SIG-M5 treated with dmso at 0.1 percent for 504 hours (cell line): ENCODE results near the gene FOXI1.

Experiments
- DNase-seq: peaks from one replicate; lab custom pipeline; 2025; ENCODE audit not compliant: unreplicated experiment; lab: John Stamatoyannopoulos, UW

FOXI1 gene

DNA sequence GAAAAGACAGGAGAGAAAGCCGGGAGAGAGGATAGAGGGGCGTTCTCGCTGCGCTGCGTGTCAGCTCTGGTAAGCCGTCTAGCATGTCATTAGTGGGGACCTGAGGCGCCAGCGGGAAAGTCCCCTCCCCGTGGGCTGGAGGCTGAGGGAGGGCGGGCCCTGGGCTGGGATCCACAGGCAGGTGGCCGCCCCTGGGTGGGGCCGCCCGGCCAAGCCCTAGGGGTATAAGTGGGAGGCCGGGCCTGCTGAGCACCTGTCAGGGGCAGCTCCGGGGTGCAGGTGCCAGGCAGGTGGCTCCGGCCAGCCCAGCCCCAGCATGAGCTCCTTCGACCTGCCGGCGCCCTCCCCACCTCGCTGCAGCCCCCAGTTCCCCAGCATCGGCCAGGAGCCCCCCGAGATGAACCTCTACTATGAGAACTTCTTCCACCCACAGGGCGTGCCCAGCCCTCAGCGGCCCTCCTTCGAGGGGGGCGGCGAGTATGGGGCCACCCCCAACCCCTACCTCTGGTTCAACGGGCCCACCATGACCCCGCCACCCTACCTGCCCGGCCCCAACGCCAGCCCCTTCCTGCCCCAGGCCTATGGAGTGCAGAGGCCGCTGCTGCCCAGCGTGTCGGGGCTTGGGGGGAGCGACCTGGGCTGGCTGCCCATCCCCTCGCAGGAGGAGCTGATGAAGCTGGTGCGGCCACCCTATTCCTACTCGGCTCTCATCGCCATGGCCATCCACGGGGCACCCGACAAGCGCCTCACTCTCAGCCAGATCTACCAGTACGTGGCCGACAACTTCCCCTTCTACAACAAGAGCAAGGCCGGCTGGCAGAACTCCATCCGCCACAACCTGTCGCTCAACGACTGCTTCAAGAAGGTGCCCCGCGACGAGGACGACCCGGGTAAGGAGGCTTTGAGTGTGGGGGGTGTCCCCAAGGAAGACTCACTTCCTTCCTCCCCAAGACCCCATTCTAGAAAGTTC, at the start of gene FOXI1:
Gene FOXI1, plus strand, starts transcription at position 256 of the 970 bp plus-strand sequence. Its CDS starts 61 bp downstream, at position 317.
- no peak for DNase-seq

DNA sequence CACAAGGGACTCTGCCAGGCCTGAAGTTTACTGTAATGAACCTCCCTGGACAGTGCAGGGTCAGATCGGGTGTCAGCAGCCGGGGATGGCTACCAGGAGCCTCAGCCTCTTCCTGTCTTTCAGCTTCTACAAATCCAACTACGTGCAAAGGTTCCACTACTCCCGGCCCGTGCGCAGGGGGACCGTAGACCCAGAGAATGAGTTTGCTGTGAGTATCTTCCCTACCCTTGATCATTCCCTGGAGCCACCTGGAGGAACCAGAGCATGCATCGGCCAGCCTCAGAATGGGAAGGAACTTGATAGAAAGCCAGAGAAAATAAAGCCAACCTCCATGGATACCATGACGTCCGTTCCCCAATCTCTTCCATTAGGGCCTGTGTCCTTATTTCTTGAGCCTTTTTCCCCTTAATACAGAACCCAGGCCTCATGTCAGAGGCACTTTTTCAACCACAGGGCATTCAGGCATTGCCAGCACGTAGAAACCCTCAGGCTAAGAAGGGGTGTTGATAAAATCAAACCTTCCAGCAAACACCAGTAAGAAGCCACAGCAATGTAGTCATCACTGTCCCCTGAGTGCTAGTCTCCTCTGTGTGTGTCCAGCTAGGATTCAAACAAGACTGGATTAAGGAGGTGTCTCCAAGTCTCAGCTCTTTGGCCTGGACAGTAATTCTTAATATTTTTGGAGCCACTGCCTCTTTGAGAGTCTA, 49.0 kb upstream of the FOXI1 start:
- no peak for DNase-seq

DNA sequence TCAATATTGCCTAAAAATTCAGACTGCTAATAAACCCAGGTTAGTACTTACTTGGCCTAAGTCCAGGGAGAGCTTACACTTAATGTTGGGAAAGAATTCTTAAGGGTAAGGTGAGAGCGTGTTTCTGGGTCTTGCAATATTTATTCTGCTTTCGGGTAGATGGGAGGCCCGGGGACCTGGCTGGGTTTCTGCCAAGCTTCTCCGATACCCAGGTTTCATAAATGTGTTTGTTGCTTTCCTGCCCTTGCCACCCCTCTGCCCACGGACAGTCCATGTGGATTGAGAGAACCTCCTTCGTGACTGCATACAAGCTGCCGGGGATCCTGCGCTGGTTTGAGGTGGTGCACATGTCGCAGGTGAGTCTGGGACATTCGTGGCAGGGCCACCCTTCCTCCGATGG, 48.4 kb upstream of the FOXI1 start:
- DNase-seq = no peak

DNA sequence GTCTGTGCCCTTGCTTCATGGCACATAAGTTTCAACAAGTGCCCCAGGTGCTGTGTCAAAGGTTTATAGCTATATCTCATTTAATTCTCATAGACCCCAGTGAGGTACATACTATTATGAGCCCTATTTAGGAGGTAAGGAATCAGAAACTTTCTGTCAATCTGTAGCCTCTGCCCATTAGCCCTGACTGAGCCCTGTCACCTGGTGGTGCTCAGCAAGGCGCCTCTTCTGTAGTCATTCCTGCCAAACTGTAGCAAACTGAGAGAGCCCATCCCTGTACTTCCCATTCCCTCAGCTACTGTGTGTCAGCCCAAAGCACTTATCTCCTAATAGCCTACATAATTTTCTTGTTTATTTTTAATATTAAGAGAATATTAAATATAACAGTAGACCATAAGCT, 46.5 kb upstream of the FOXI1 start:
- DNase-seq = no peak

DNA sequence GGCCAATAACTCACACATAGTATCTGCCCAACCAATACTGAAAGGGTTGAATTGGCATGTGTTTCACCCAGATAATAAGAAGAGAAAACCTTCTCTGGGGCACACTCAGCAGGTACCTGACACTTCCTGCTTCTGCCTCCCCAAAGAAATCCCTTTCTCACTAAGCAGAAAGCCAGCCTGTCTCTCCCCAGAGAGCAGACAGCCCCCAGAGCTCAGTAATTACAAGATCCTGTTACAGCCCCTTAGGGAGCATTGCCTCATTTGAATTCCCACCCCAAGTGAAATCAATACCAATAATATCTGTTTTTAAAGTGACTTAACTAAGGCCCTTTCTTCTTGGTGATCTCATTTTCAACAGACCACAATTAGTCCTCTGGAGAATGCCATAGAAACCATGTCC, 38.5 kb upstream of the FOXI1 start:
- DNase-seq = no peak

DNA sequence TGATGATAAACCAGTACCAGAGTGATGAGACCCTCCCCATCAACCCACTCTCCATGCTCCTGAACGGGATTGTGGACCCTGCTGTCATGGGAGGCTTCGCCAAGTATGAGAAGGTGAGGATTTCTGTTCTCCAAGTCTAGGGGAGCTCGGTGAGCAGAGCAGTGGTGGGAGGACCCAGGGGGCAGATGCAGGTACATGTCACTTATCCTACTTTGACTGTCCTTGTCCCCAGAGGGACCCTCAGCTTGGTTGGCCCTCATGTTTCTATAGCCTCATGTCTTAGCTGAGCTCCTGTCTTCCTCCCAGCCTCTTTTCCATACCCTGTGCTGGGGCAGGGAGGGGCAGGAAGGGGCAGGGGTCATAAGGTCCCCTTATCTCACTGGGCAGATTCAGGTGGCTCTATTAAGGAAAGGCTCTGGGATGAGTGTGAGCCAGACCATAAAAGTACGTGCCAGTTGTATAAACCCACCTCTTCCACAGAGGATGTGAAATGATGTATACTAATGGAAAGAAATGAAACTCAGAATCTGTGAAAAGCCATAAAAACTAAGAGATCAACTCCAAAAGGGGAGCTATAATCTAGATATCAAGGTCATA, 38.0 kb upstream of the FOXI1 start:
- no peak for DNase-seq

DNA sequence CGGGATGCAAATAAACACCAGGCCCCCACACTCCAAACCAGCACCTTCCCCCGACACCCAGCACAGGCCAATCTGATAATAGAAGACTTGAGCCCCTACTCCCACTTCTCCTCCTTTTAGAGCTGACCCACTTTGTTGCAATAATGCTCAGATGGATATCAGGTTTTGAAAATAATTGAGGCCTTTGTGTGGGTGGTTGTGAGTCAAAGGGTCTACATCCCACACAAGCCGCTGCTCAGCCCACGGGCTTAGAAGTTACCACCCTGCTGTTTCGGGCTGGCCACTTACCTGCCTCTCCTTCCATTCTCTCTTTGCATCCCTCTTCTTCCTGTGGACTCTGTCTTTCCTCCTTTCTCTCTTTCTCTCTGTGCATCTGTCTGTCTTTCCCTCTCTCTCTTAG, 36.2 kb upstream of the FOXI1 start:
- no peak for DNase-seq

DNA sequence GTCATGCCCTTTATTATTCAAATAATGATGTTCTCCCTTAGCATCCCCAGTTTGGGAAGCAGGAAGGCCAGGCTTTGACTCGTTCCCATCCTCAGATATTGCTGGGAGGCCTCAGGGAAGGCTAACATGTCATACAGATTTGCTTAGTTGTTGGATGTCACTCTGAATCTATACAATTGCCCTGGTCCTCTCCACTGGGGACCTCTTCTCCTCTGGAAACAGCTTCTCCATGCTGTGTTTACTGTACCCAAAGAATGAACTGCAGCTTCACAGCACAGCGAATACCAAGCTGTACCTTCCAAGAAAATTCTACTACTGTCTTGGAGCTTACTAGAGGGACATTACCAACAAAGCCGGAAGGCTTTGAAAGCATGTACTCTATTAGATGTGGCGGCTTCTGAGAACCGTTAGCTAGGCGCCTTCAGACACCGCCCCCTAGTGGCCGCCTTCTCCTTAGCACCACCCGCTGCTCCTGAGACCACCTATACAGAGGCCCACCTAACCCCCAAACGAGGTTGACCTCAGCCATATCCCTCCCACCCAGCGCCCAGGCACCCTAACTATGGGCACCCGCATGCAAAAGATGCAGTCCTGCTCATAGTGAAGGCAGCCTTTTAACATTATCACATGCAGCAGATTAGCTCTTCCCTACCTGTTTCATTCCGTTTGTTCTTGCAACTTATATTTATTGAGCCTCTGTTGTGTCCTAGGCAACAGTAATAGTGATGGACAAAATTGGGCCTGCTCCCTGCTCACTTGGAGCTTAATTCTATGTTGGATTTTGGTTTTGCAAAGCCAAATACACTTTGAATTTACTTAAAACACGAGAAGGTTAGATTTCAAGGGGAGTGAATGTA, 34.9 kb upstream of the FOXI1 start:
- no peak for DNase-seq

DNA sequence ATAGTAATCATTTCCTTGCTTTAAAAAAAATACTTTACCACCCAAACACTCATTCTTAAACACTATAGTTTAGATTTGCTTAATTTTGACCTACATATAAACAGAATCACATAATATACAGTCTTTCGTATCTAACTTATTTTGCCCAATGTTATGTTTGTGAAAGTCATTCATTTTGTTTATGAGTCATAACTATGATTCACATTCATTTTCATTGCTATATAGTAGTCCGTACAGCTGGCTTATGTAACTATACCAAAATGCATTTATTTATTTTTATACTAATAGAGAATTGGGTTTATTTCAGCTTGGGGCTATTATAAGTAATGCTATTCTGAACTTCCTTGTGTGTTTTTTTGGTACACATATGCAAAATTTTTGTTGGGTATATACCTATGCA, 33.9 kb upstream of the FOXI1 start:
- DNase-seq = no peak

DNA sequence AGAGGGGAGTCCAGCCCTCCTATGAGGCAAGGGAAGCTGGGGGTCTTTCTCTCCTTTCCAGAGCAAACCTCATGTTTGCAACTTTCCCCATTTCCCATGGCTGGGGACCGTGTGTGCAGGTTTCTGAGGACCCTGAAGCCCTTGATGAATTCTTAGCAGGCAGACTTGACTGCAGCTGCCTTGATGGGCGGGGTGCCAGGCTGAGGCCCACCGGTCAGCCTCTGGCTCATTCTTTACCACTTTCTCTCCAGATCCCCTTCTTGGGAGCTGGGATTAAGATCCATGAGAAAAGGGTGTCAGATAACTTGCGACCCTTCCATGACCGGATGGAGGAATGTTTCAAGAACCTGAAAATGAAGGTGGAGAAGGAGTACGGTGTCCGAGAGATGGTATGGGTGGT, 30.0 kb upstream of the FOXI1 start:
- no peak for DNase-seq

DNA sequence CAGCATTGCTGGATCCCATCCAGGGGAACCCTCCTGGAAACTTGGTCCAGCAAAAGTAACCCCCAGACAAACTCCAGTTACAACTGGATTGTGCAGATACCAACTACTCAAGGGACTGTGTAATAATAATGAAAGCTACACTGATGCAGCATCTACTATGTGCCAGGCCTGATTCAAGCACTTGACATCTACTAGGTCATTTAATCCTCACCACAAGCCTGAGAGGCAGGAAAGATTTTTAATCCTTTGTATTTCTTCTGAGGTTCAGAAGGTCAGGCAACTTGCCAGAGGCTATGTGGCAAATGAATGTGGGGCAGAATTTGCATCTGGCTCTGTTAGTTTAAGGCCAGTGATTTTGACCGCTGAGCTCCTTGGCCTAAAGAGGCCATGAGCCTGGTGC, 29.5 kb upstream of the FOXI1 start:
- no peak for DNase-seq

DNA sequence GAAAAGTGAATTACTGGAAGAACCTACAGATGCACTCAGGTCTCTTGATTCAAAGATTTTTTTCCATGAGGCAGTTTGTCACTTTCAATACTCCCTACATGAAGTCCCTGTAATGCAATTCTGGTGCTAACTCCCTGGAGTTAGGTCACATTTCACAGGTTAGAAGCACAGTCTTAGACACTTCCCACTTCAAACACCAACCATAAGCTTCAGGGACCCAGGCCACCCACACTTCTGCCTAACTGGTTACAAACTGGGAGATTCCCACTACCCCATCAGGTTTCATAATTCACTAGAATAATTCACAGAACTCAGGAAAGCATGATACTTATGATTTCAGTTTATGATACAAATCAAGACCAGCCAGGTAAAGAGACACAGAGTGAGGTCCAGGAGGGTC, 29.0 kb upstream of the FOXI1 start:
- no peak for DNase-seq

DNA sequence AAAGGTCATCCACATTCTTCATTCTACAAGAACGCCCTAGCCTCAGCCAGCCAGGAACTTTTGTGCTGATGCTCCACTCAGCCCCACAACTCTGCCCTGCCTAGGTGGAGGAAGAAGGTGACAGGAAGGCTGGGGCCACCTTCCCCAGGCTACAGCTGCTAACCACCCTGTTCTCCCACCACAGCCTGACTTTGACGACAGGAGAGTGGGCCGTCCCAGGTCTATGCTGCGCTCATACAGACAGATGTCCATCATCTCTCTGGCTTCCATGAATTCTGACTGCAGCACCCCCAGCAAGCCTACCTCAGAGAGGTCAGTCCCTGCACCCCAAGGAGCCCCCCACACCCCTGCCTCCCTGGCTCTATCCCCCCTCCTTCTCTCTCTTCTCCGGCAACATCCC, 28.2 kb upstream of the FOXI1 start:
- DNase-seq = no peak

DNA sequence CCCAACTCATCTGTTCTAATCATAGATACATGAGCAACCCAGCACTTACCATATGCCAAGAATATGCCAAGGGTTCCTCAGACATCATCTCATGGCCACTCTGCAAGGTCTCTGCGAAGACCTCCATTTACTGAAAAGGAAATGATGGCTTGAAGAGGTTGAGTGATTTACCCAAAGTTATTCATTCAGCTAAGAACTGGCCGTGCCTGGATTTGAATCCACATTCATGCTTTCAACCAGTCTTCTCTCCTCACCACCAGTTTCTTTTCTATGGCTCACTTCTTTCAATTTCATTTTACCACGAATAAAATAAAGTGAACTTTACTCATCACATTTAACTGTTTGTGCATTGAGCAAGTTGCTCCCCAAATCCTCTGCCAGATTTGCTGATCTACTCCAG, 27.2 kb upstream of the FOXI1 start:
- no peak for DNase-seq

DNA sequence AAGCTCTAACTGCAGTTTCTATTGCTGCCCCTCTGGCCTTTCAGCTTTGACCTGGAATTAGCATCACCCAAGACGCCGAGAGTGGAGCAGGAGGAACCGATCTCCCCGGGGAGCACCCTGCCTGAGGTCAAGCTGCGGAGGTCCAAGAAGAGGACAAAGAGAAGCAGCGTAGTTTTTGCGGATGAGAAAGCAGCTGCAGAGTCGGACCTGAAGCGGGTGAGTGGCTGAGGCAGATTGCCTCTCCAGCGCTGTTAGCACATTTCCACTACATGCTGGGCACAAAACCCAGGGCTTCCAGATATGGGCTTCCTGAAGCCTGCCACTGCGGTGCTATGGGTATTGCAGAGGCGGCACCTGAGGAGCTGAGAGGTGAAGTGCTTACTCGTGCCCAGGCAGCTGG, 26.8 kb upstream of the FOXI1 start:
- no peak for DNase-seq

DNA sequence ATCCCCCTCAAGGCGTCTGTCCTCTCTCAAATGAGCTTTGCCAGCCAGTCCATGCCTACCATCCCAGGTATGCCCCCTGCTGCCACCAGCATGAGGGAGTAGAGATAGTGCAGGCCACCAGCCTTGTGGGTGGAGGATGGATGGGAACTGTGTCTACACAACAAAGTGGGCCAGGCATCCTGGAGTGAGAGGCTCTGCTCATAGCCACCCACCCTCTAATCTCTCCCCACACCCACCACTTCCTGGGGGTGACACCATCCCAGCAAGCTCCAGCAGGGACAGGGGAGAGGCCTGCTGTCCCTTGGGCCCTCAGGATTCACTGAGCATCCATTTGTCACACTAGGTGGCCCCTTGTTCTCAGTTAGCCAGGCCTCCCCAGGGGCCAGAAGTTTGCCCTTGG, 25.5 kb upstream of the FOXI1 start:
- DNase-seq = no peak

DNA sequence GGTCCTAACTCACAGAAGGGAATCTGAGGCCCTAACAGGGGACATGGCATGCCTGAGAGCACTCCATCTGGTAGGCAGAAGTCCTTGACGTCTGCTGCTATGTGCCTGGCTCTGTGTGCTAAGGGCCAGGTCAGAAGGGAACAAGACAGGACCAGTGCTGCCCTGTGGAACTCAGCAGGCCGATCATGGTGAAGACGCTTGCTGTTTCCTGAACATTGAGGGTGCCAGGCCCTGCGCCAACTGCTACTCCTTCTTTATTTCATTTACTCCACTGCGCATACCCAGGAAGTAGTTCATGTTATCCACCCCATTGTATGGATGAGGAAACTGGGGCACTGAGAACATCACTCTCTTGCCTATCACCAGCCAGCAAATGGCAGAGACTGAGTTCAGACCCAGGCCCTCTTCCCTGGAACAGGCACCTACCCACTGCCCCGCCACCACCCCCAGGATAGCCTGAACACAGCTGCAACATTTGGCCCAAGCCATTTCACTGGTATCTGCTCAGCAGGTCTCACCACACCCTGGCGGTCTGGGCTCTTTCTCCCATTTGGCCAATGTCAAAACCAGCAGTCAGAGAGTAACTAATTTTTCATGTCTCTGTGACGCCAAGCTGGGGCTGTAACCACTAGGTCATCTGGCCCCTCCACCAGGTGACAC, 24.8 kb upstream of the FOXI1 start:
- no peak for DNase-seq

DNA sequence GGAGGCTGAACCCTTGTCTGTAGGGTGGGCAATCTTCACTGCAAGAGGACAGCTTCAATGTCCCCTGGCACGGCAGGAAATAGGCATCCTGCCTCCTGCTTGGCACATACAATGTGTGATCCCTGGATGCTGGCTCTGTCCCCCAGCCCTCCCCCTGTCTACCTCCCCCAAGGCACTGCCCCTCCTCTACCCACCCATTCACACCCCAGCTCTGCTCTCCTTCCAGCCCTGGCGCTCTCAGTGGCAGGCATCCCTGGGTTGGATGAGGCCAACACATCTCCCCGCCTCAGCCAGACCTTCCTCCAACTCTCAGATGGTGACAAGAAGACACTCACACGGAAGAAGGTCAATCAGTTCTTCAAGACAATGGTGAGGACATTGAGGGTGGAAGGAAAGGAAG, 24.1 kb upstream of the FOXI1 start:
- no peak for DNase-seq

DNA sequence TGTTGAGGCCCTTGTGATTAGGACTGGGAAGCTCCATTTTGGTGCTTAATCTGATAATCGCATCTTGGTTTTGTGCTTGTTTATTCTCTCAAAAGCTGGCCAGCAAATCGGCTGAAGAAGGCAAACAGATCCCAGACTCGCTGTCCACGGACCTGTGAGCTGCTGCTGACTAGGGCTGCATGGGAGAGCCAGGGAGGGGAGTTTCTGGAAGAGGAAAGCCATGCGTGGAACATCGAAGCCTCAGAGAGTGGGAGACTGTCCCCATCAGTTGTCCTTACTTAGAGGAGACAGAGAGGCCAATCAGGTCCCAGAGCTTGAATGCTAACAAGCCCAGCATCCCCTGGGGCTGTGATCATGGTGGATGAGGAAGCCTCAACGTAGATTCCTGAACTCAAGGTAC, 23.0 kb upstream of the FOXI1 start:
- DNase-seq = no peak

DNA sequence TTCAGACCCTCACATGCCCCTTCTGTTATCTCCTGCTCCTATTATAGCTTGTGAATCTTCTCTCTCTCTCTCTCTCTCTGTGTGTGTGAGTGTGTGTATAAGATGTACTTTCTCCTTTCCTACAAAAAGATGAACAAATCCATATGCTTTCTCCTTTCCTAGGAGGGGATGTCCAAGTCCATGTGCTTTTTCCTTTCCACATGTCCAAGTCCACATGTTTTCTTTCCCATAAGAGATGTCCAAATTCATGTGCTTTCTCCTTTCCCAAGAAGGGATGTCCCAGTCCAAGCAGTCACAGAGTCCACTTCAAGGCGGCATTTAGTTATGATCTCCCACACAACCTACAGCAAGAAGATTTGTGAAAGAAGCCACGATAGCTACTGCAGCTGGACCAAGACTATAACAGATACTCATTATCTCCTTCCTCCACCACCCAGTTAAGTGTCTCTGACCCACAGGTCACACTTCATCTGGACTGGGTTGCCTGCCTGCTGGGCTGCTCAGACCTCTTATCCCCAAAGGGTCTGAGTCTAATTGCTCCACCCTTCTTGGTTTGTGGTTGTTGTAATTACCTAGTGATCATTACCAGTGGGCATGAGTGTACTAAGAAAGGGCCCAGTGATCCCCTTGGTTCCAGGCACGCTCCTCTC, 18.4 kb upstream of the FOXI1 start:
- DNase-seq = no peak
